ENCODE data around the gene TUBA8.
"Not testable (repeated sequence)": the region's sequence is repeated elsewhere in the genome, so short reads cannot be mapped to it uniquely, and the experiment has no call there.

TUBA8 gene

GRCh38 chr22:18077639-18078328, 32.8 kb upstream of the TUBA8 start, which contains the start of gene PEX26:
Gene PEX26 (plus strand): TSS chr22:18077990. CDS start chr22:18078377, 387 bp downstream.
- peak; percentile 95 for DNase-seq

GRCh38 chr22:18078329-18079041, 32.1 kb upstream of the TUBA8 start:
- DNase-seq: peak in 1 of 2 donors; percentile 23

- no peak for DNase-seq
These were observed 30.8 kb upstream of the TUBA8 start for GRCh38 chr22:18079706-18080233.

- DNase-seq: no peak
These were observed 29.2 kb upstream of the TUBA8 start for GRCh38 chr22:18081416-18081815.

GRCh38 chr22:18082467-18082866, 28.1 kb upstream of the TUBA8 start:
- no peak for DNase-seq

- no peak for DNase-seq
These were observed 27.2 kb upstream of the TUBA8 start for GRCh38 chr22:18083406-18083805.

GRCh38 chr22:18085188-18085587, 25.4 kb upstream of the TUBA8 start:
- DNase-seq: no peak

- DNase-seq: no peak
These were observed 23.2 kb upstream of the TUBA8 start for GRCh38 chr22:18087350-18087855.

- no peak for DNase-seq
These were observed 21.6 kb upstream of the TUBA8 start for GRCh38 chr22:18088825-18089568.

GRCh38 chr22:18090286-18090685, 20.3 kb upstream of the TUBA8 start:
- DNase-seq: no peak

- DNase-seq: no peak
These were observed 19.1 kb upstream of the TUBA8 start for GRCh38 chr22:18091478-18091877.

- DNase-seq: no peak
These were observed 18.6 kb upstream of the TUBA8 start for GRCh38 chr22:18091916-18092526.

- DNase-seq: no peak
These were observed 16.9 kb upstream of the TUBA8 start for GRCh38 chr22:18093661-18094060.

- DNase-seq: no peak
These were observed 15.4 kb upstream of the TUBA8 start for GRCh38 chr22:18095101-18095805.

- peak in 1 of 2 donors; percentile 42 for DNase-seq
These were observed 13.8 kb upstream of the TUBA8 start for GRCh38 chr22:18096823-18097222.

GRCh38 chr22:18100781-18101180, 9.8 kb upstream of the TUBA8 start:
- no peak for DNase-seq

GRCh38 chr22:18101536-18101935, 9.1 kb upstream of the TUBA8 start:
- DNase-seq: no peak

GRCh38 chr22:18103527-18104269, 6.9 kb upstream of the TUBA8 start:
- peak in 1 of 2 donors; percentile 56 for DNase-seq

GRCh38 chr22:18104566-18104965, 6.0 kb upstream of the TUBA8 start:
- DNase-seq: no peak

- DNase-seq: not testable (repeated sequence)
These were observed 4.6 kb upstream of the TUBA8 start for GRCh38 chr22:18105981-18106380.
